SK-N-SH (cell line): ENCODE measurements around the gene HSPH1. TPM values are rescaled to one million over a fixed set of nuclear protein-coding genes. Genes with fewer than 3 reads are reported as not detected.
"Not testable (repeated sequence)": the region's sequence is repeated elsewhere in the genome, so short reads cannot be mapped to it uniquely, and the experiment has no call there.

ENCODE experiments used
- CTCF ChIA-PET: fragments of 300-600, 350-600 bp; formaldehyde crosslinking; extraction: SDS; loops from one replicate; lab custom pipeline; 2021; lab: Yijun Ruan, JAX
- POLR2A ChIA-PET: fragments of 350-600 bp; sonication (Branson Sonifier 250); formaldehyde crosslinking; extraction: SDS; loops from one replicate; lab custom pipeline; 2020; ENCODE audit warnings: antibody characterized with exemption, inconsistent platforms; lab: Yijun Ruan, JAX
- DNase-seq: peaks from one replicate; pipeline ENCODE4 v3.0.0; 2012
- H2AFZ ChIP-seq: fragments of 200-600 bp; sonication (generic); 2 replicates; pipeline ENCODE4 v1.8.1; 2016; ENCODE audit warnings: antibody characterized with exemption, mild to moderate bottlenecking, low read depth
- H3F3A ChIP-seq: fragments of 200-600 bp; sonication (generic); replicated peaks from 2 replicates; pipeline ENCODE3; 2016; ENCODE audit warnings: antibody characterized with exemption, mild to moderate bottlenecking; ENCODE audit not compliant: insufficient read depth
- H3K27ac ChIP-seq, 2 experiments: fragments of 200-500 bp in 1 of 2; fragments of 200-600 bp in 1 of 2; sonication (Bioruptor generic) in 1 of 2; sonication (generic), shearing (Covaris generic) in 1 of 2; 2 replicates each; pipeline versions ENCODE4 v1.5.1 to v1.6.1; 2014 to 2016; ENCODE audit warnings: low read depth in 2 of 2, inconsistent platforms in 1 of 2, low read length in 1 of 2, mild to moderate bottlenecking in 1 of 2, mixed read lengths in 1 of 2
- H3K27me3 ChIP-seq: fragments of 200-600 bp; sonication (generic), shearing (Covaris generic); 2 replicates; pipeline ENCODE4 v1.6.1; 2016; ENCODE audit warnings: mixed run types; ENCODE audit not compliant: insufficient read depth
- H3K36me3 ChIP-seq, 2 experiments: fragments of 200-500 bp in 1 of 2; fragments of 200-600 bp in 1 of 2; sonication (Bioruptor generic) in 1 of 2; sonication (generic) in 1 of 2; replicated peaks in 1 of 2; 2 replicates each; pipeline versions ENCODE3 to v1.5.1; 2014 to 2016; ENCODE audit warnings: low read length in 1 of 2, mild to moderate bottlenecking in 1 of 2; ENCODE audit not compliant: insufficient read depth in 2 of 2, control insufficient read depth in 1 of 2
- H3K4me1 ChIP-seq, 2 experiments: fragments of 200-500 bp in 1 of 2; fragments of 200-600 bp in 1 of 2; sonication (Bioruptor generic) in 1 of 2; sonication (generic), shearing (Covaris generic) in 1 of 2; 2 replicates each; pipeline versions ENCODE4 v1.5.1 to v1.6.1; 2014 to 2016; ENCODE audit warnings: low read depth in 1 of 2, low read length in 1 of 2, mixed run types in 1 of 2; ENCODE audit not compliant: insufficient read depth in 2 of 2, control insufficient read depth in 1 of 2
- H3K4me2 ChIP-seq: fragments of 200-600 bp; sonication (generic), shearing (Covaris generic); 2 replicates; pipeline ENCODE4 v1.6.1; 2017; ENCODE audit warnings: mixed run types
- H3K4me3 ChIP-seq, 2 experiments: fragments of 200-500 bp in 1 of 2; fragments of 200-600 bp in 1 of 2; sonication (Bioruptor generic) in 1 of 2; sonication (generic), shearing (Covaris generic) in 1 of 2; 2 replicates each; pipeline versions ENCODE4 v1.5.1 to v1.8.1; 2014 to 2016; ENCODE audit warnings: low read depth in 2 of 2, inconsistent platforms in 1 of 2, low read length in 1 of 2, mild to moderate bottlenecking in 1 of 2, mixed read lengths in 1 of 2, moderate library complexity in 1 of 2
- H3K79me2 ChIP-seq: fragments of 200-600 bp; sonication (generic); 2 replicates; pipeline ENCODE4 v1.8.1; 2017; ENCODE audit warnings: mild to moderate bottlenecking; ENCODE audit not compliant: insufficient read depth
- H3K9ac ChIP-seq: fragments of 200-600 bp; sonication (generic); 2 replicates; pipeline ENCODE4 v1.6.1; 2017; ENCODE audit warnings: mixed run types
- H3K9me2 ChIP-seq: fragments of 200-600 bp; sonication (generic); 2 replicates; pipeline ENCODE4 v1.6.1; 2017; ENCODE audit warnings: mixed run types
- H3K9me3 ChIP-seq: fragments of 200-600 bp; sonication (generic); 2 replicates; pipeline ENCODE4 v1.6.1; 2017; ENCODE audit warnings: mixed run types, mild to moderate bottlenecking, moderate library complexity
- H4K20me1 ChIP-seq: fragments of 200-600 bp; sonication (generic); 2 replicates; pipeline ENCODE4 v1.6.1; 2017; ENCODE audit warnings: mild to moderate bottlenecking, mixed run types; ENCODE audit not compliant: insufficient read depth
- CHD2 ChIP-seq: fragments of 150-350 bp; IDR thresholded peaks from 2 replicates; pipeline ENCODE4 v1.6.1; 2018; ENCODE audit warnings: low read length; ENCODE audit not compliant: partially characterized antibody
- EZH2phosphoT487 ChIP-seq: fragments of 200-600 bp; sonication (generic); IDR thresholded peaks from 2 replicates; pipeline ENCODE4 v1.6.1; 2017; ENCODE audit warnings: low read depth, mixed run types, mild to moderate bottlenecking, antibody characterized with exemption, moderate library complexity, borderline replicate concordance
- MEF2A ChIP-seq: IDR thresholded peaks from 2 replicates; pipeline ENCODE4 v1.4.0; 2012; ENCODE audit warnings: low read depth, borderline replicate concordance
- NFIC ChIP-seq: IDR thresholded peaks from 2 replicates; pipeline ENCODE4 v1.4.0; 2012; ENCODE audit warnings: borderline replicate concordance
- RXRA ChIP-seq: IDR thresholded peaks from 2 replicates; pipeline ENCODE4 v1.4.0; 2012; ENCODE audit warnings: low read depth, mild to moderate bottlenecking, borderline replicate concordance
- SMC3 ChIP-seq: IDR thresholded peaks from 2 replicates; pipeline ENCODE4 v1.6.1; 2012; ENCODE audit warnings: low read depth, low read length, improper control_type of control experiment
- TCF12 ChIP-seq: IDR thresholded peaks from 2 replicates; pipeline ENCODE4 v1.4.0; 2012
- TEAD4 ChIP-seq: IDR thresholded peaks from 2 replicates; pipeline ENCODE4 v1.4.0; 2012; ENCODE audit warnings: mild to moderate bottlenecking, borderline replicate concordance; ENCODE audit not compliant: insufficient read depth
- YY1 ChIP-seq: IDR thresholded peaks from 2 replicates; pipeline ENCODE4 v1.4.0; 2012; ENCODE audit warnings: low read depth, mild to moderate bottlenecking
- WGBS: methylation state at CpG from one replicate; pipeline ENCODE4 v1.1.6; 2017; ENCODE audit warnings: low lambda C conversion rate; 5-methylcytosine and 5-hydroxymethylcytosine counted together
- polyA plus RNA-seq, 3 experiments: library from polyadenylated mRNA; depleted of rRNA; stranded (reverse); fragments of >200 nt; gene quantifications; 2 replicates each; pipeline ENCODE4 v1.2.3, GENCODE V29; 2012
- TF ChIP-seq, protein P1 (sequence below): IDR thresholded peaks from 2 replicates; pipeline ENCODE4; 2012
- TF ChIP-seq, protein P2 (sequence below): IDR thresholded peaks from 2 replicates; pipeline ENCODE4 v1.4.0; 2012; ENCODE audit warnings: low read depth, borderline replicate concordance

HSPH1 gene
- polyA plus RNA-seq, 1 of the 3 experiments (the other 2 are of a cell fraction) = 32.8 TPM

DNA sequence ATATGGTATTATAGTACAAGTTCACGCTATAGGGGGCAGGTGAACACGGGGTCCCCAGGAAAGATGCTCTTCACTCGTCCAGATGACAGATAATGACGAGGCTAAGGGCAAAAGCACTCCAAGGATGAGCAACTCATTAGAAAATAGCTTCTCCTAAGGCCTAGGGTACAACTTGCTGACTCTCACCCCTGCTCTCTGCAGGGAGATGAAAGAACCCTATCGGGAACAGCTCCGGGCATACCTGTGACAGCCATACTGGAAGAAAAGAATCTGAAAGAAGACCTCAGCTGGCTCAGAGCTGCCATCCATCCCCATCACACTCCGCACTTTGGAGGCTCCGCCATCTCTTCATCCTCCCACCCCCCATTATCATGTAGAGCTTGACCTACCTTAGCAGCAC is 17.5 kb upstream of the HSPH1 start (continued):
- TF ChIP-seq, protein P1, sequence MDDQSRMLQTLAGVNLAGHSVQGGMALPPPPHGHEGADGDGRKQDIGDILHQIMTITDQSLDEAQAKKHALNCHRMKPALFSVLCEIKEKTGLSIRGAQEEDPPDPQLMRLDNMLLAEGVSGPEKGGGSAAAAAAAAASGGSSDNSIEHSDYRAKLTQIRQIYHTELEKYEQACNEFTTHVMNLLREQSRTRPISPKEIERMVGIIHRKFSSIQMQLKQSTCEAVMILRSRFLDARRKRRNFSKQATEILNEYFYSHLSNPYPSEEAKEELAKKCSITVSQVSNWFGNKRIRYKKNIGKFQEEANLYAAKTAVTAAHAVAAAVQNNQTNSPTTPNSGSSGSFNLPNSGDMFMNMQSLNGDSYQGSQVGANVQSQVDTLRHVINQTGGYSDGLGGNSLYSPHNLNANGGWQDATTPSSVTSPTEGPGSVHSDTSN = no peak
- TF ChIP-seq RXRA = no peak

DNA sequence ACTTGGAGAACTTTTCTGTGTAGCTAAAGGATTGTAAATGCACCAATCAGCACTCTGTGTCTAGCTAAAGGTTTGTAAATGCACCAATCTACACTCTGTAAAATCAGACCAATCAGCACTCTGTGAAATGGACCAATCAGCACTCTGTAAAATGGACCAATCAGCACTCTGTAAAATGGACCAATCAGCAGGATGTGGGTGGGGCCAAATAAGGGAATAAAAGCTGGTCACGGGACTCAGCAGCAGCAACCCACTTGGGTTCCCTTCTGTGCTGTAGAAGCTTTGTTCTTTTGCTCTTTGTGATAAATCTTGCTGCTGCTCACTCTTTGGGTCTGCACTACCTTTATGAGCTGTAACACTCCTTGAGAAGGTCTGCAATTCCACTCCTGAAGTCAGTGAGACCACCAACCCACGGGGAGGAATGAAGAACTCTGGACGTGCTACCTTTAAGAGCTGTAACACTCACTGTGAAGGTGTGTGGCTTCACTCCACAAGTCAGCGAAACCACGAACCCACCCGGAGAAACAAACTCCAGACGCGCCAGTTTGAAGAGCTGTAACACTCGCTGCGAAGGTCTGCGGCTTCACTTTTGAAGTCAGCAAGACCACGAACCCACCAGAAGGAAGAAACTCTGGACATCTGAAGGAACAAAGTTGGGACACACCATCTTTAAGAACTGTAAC is 16.2 kb upstream of the HSPH1 start:
- H3K4me1 ChIP-seq, H3K27ac ChIP-seq, POLR2A ChIA-PET, H3K4me3 ChIP-seq, H3K9ac ChIP-seq, H3F3A ChIP-seq, H3K79me2 ChIP-seq, H2AFZ ChIP-seq, H4K20me1 ChIP-seq, H3K27me3 ChIP-seq, H3K4me2 ChIP-seq, H3K36me3 ChIP-seq, DNase-seq, H3K9me2 ChIP-seq, H3K9me3 ChIP-seq: not testable (repeated sequence)
- CTCF ChIA-PET = interaction anchor here (1.1 kb wide), 1 partner anchor 10 kb away, joined by 3 read pairs; no protein-coding TSS in a partner anchor
- 81% methylated on average over 12 of the region's 12 CpGs for WGBS

DNA sequence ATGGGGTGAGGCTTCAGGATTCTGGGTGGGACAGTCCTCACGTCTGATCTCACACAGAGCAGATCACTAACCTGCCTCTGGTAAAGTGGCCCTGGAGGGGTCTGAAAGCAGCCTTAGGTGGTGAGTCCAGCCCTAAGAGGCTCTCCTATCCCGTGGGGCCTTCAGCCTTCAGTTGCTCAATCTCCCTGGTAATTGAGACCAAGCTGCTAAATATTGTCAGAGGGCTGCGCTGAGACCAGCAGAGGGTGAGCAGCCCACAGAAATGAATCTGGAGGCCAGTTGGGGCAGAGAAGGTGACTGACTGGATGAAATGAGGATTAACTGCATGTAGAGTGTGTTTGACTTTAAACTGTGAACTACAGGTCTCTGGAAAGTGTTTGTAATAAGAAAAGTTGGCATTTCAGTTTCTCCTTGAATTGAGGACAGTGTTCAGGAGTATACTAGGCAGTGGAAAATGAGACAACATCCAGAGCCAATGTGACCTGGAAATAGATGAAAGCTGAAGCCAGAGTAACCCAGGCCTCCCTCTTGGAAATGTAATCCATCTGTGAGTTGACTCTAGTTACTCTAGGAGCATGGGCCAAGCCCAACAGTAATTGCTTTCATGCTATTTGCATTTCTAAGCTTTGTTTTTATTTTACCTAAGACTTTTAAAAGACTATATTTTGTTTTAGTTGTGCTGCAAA is 14.3 kb upstream of the HSPH1 start:
- 94% methylated on average over 3 of the region's 3 CpGs for WGBS
- Histone ChIP-seq H3K9me2 (no peaks in the 10 kb centered on the region), H3K9ac (no peak overlapping the region), H4K20me1 (no peaks in the 10 kb centered on the region), H3K27ac (no peak overlapping the region), H3K4me3 (no peak overlapping the region), H3K4me2 (no peak overlapping the region), H3F3A (no peaks in the 10 kb centered on the region), H3K27me3 (no peaks in the 10 kb centered on the region), H3K79me2 (no peaks in the 10 kb centered on the region), H3K36me3 (no peaks in the 10 kb centered on the region), H3K4me1 (no peaks in the 10 kb centered on the region), H2AFZ (no peak overlapping the region), H3K9me3 (no peaks in the 10 kb centered on the region)
- ChIA-PET CTCF (interaction anchor here (0.7 to 2.0 kb wide), 2 partner anchors 24 to 60 kb away, joined by 3 to 5 read pairs; partner anchors contain the start of gene B3GLCT), POLR2A (no interaction called here)
- no peak for TF ChIP-seq EZH2phosphoT487
- TF ChIP-seq SMC3 = no peak
- no peak for TF ChIP-seq TCF12
- TF ChIP-seq MEF2A = no peak
- TF ChIP-seq YY1 = no peak
- TF ChIP-seq TEAD4 = no peak
- TF ChIP-seq CHD2 = no peak
- TF ChIP-seq NFIC = no peak
- TF ChIP-seq, protein P2, sequence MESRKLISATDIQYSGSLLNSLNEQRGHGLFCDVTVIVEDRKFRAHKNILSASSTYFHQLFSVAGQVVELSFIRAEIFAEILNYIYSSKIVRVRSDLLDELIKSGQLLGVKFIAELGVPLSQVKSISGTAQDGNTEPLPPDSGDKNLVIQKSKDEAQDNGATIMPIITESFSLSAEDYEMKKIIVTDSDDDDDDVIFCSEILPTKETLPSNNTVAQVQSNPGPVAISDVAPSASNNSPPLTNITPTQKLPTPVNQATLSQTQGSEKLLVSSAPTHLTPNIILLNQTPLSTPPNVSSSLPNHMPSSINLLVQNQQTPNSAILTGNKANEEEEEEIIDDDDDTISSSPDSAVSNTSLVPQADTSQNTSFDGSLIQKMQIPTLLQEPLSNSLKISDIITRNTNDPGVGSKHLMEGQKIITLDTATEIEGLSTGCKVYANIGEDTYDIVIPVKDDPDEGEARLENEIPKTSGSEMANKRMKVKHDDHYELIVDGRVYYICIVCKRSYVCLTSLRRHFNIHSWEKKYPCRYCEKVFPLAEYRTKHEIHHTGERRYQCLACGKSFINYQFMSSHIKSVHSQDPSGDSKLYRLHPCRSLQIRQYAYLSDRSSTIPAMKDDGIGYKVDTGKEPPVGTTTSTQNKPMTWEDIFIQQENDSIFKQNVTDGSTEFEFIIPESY = no peak
- DNase-seq = no peak
